SK-N-SH (cell line): ENCODE results near the gene SHISAL1. TPM values are rescaled to one million over a fixed set of nuclear protein-coding genes. Genes with fewer than 3 reads are reported as not detected.

Source experiments
- CTCF ChIA-PET: fragments of 300-600, 350-600 bp; formaldehyde crosslinking; extraction: SDS; loops from one replicate; lab custom pipeline; 2021; lab: Yijun Ruan, JAX
- POLR2A ChIA-PET: fragments of 350-600 bp; sonication (Branson Sonifier 250); formaldehyde crosslinking; extraction: SDS; loops from one replicate; lab custom pipeline; 2020; ENCODE audit warnings: antibody characterized with exemption, inconsistent platforms; lab: Yijun Ruan, JAX
- DNase-seq: peaks from one replicate; pipeline ENCODE4 v3.0.0; 2012
- H2AFZ ChIP-seq: fragments of 200-600 bp; sonication (generic); 2 replicates; pipeline ENCODE4 v1.8.1; 2016; ENCODE audit warnings: antibody characterized with exemption, mild to moderate bottlenecking, low read depth
- H3F3A ChIP-seq: fragments of 200-600 bp; sonication (generic); replicated peaks from 2 replicates; pipeline ENCODE3; 2016; ENCODE audit warnings: antibody characterized with exemption, mild to moderate bottlenecking; ENCODE audit not compliant: insufficient read depth
- H3K27ac ChIP-seq, 2 experiments: fragments of 200-500 bp in 1 of 2; fragments of 200-600 bp in 1 of 2; sonication (Bioruptor generic) in 1 of 2; sonication (generic), shearing (Covaris generic) in 1 of 2; 2 replicates each; pipeline versions ENCODE4 v1.5.1 to v1.6.1; 2014 to 2016; ENCODE audit warnings: low read depth in 2 of 2, inconsistent platforms in 1 of 2, low read length in 1 of 2, mild to moderate bottlenecking in 1 of 2, mixed read lengths in 1 of 2
- H3K27me3 ChIP-seq: fragments of 200-600 bp; sonication (generic), shearing (Covaris generic); 2 replicates; pipeline ENCODE4 v1.6.1; 2016; ENCODE audit warnings: mixed run types; ENCODE audit not compliant: insufficient read depth
- H3K36me3 ChIP-seq, 2 experiments: fragments of 200-500 bp in 1 of 2; fragments of 200-600 bp in 1 of 2; sonication (Bioruptor generic) in 1 of 2; sonication (generic) in 1 of 2; replicated peaks in 1 of 2; 2 replicates each; pipeline versions ENCODE3 to v1.5.1; 2014 to 2016; ENCODE audit warnings: low read length in 1 of 2, mild to moderate bottlenecking in 1 of 2; ENCODE audit not compliant: insufficient read depth in 2 of 2, control insufficient read depth in 1 of 2
- H3K4me1 ChIP-seq, 2 experiments: fragments of 200-500 bp in 1 of 2; fragments of 200-600 bp in 1 of 2; sonication (Bioruptor generic) in 1 of 2; sonication (generic), shearing (Covaris generic) in 1 of 2; 2 replicates each; pipeline versions ENCODE4 v1.5.1 to v1.6.1; 2014 to 2016; ENCODE audit warnings: low read depth in 1 of 2, low read length in 1 of 2, mixed run types in 1 of 2; ENCODE audit not compliant: insufficient read depth in 2 of 2, control insufficient read depth in 1 of 2
- H3K4me2 ChIP-seq: fragments of 200-600 bp; sonication (generic), shearing (Covaris generic); 2 replicates; pipeline ENCODE4 v1.6.1; 2017; ENCODE audit warnings: mixed run types
- H3K4me3 ChIP-seq, 2 experiments: fragments of 200-500 bp in 1 of 2; fragments of 200-600 bp in 1 of 2; sonication (Bioruptor generic) in 1 of 2; sonication (generic), shearing (Covaris generic) in 1 of 2; 2 replicates each; pipeline versions ENCODE4 v1.5.1 to v1.8.1; 2014 to 2016; ENCODE audit warnings: low read depth in 2 of 2, inconsistent platforms in 1 of 2, low read length in 1 of 2, mild to moderate bottlenecking in 1 of 2, mixed read lengths in 1 of 2, moderate library complexity in 1 of 2
- H3K79me2 ChIP-seq: fragments of 200-600 bp; sonication (generic); 2 replicates; pipeline ENCODE4 v1.8.1; 2017; ENCODE audit warnings: mild to moderate bottlenecking; ENCODE audit not compliant: insufficient read depth
- H3K9ac ChIP-seq: fragments of 200-600 bp; sonication (generic); 2 replicates; pipeline ENCODE4 v1.6.1; 2017; ENCODE audit warnings: mixed run types
- H3K9me2 ChIP-seq: fragments of 200-600 bp; sonication (generic); 2 replicates; pipeline ENCODE4 v1.6.1; 2017; ENCODE audit warnings: mixed run types
- H3K9me3 ChIP-seq: fragments of 200-600 bp; sonication (generic); 2 replicates; pipeline ENCODE4 v1.6.1; 2017; ENCODE audit warnings: mixed run types, mild to moderate bottlenecking, moderate library complexity
- H4K20me1 ChIP-seq: fragments of 200-600 bp; sonication (generic); 2 replicates; pipeline ENCODE4 v1.6.1; 2017; ENCODE audit warnings: mild to moderate bottlenecking, mixed run types; ENCODE audit not compliant: insufficient read depth
- CHD2 ChIP-seq: fragments of 150-350 bp; IDR thresholded peaks from 2 replicates; pipeline ENCODE4 v1.6.1; 2018; ENCODE audit warnings: low read length; ENCODE audit not compliant: partially characterized antibody
- CTCF ChIP-seq: fragments of 200-600 bp; sonication (generic); IDR thresholded peaks from 2 replicates; pipeline ENCODE4 v1.6.1; 2017; ENCODE audit warnings: antibody characterized with exemption, mild to moderate bottlenecking, moderate library complexity
- FOXM1 ChIP-seq: IDR thresholded peaks from 2 replicates; pipeline ENCODE4 v1.4.0; 2012; ENCODE audit warnings: low read depth, mild to moderate bottlenecking
- JUND ChIP-seq: IDR thresholded peaks from 2 replicates; pipeline ENCODE4 v1.4.0; 2012
- MAX ChIP-seq: IDR thresholded peaks from 2 replicates; pipeline ENCODE4 v1.4.0; 2012; ENCODE audit warnings: low read depth
- MEF2A ChIP-seq: IDR thresholded peaks from 2 replicates; pipeline ENCODE4 v1.4.0; 2012; ENCODE audit warnings: low read depth, borderline replicate concordance
- MXI1 ChIP-seq: IDR thresholded peaks from 2 replicates; pipeline ENCODE4 v1.6.1; 2012; ENCODE audit warnings: mild to moderate bottlenecking, low read depth, low read length, improper control_type of control experiment
- NFIC ChIP-seq: IDR thresholded peaks from 2 replicates; pipeline ENCODE4 v1.4.0; 2012; ENCODE audit warnings: borderline replicate concordance
- NRF1 ChIP-seq: IDR thresholded peaks from 2 replicates; pipeline ENCODE4 v1.6.1; 2012; ENCODE audit warnings: low read depth, mild to moderate bottlenecking, low read length
- REST ChIP-seq: IDR thresholded peaks from 2 replicates; pipeline ENCODE4 v1.6.1; 2012; ENCODE audit warnings: mild to moderate bottlenecking, low read depth, low read length, moderate library complexity
- RFX5 ChIP-seq: IDR thresholded peaks from 2 replicates; pipeline ENCODE4 v1.6.1; 2012; ENCODE audit warnings: mild to moderate bottlenecking, improper control_type of control experiment, low read length
- SIN3A ChIP-seq: IDR thresholded peaks from 2 replicates; pipeline ENCODE4 v1.6.1; 2012; ENCODE audit warnings: low read depth, mild to moderate bottlenecking, low read length, moderate library complexity, borderline replicate concordance
- TCF12 ChIP-seq: IDR thresholded peaks from 2 replicates; pipeline ENCODE4 v1.4.0; 2012
- TEAD4 ChIP-seq: IDR thresholded peaks from 2 replicates; pipeline ENCODE4 v1.4.0; 2012; ENCODE audit warnings: mild to moderate bottlenecking, borderline replicate concordance; ENCODE audit not compliant: insufficient read depth
- USF1 ChIP-seq: IDR thresholded peaks from 2 replicates; pipeline ENCODE4 v1.4.0; 2012; ENCODE audit warnings: low read depth, borderline replicate concordance
- USF2 ChIP-seq: fragments of 150-350 bp; IDR thresholded peaks from 2 replicates; pipeline ENCODE4 v1.6.1; 2017; ENCODE audit warnings: antibody characterized with exemption, low read length, low read depth, borderline replicate concordance
- WGBS: methylation state at CpG from one replicate; pipeline ENCODE4 v1.1.6; 2017; ENCODE audit warnings: low lambda C conversion rate; 5-methylcytosine and 5-hydroxymethylcytosine counted together
- polyA plus RNA-seq, 3 experiments: library from polyadenylated mRNA; depleted of rRNA; stranded (reverse); fragments of >200 nt; gene quantifications; 2 replicates each; pipeline ENCODE4 v1.2.3, GENCODE V29; 2012

The SHISAL1 gene
- polyA plus RNA-seq, 1 of the 3 experiments (the other 2 are of a cell fraction), result 0.10 TPM

GRCh38 chr22:44271010-44271500 lies 41.7 kb downstream of the SHISAL1 start:
- Histone ChIP-seq H3K27ac (no peak overlapping the region), H3K9ac (no peak overlapping the region), H3K9me2 (no peaks in the 10 kb centered on the region), H3K4me1 (peaks cover 0 to 3% of the 10 kb centered on the region in 2 experiments; a peak in 1 of 4 replicates), H3K27me3 (no peaks in the 10 kb centered on the region), H3K36me3 (no peaks in the 10 kb centered on the region), H4K20me1 (no peaks in the 10 kb centered on the region), H3F3A (no peaks in the 10 kb centered on the region), H3K4me2 (no peak overlapping the region), H3K4me3 (no peak overlapping the region), H2AFZ (no peak overlapping the region), H3K9me3 (no peaks in the 10 kb centered on the region), H3K79me2 (no peaks in the 10 kb centered on the region)
- no peak for DNase-seq
- TF ChIP-seq TEAD4 (no peak), MAX (no peak), SIN3A (no peak), TCF12 (no peak), MEF2A (no peak), REST (no peak), FOXM1 (no peak), CTCF (no peak), USF1 (no peak)
- ChIA-PET POLR2A (no interaction called here), CTCF (no interaction called here)

GRCh38 chr22:44270556-44270880 lies 42.2 kb downstream of the SHISAL1 start:
- no peak overlapping the region for H3K9ac ChIP-seq
- H3K27ac ChIP-seq, result no peak overlapping the region
- H3K9me3 ChIP-seq, result no peaks in the 10 kb centered on the region
- peaks cover 0 to 3% of the 10 kb centered on the region in 2 experiments; a peak in 1 of 4 replicates for H3K4me1 ChIP-seq
- no peak overlapping the region for H3K4me2 ChIP-seq
- WGBS, result 54% methylated on average over 3 of the region's 9 CpGs
- no peaks in the 10 kb centered on the region for H3K79me2 ChIP-seq
- ChIA-PET POLR2A (no interaction called here), CTCF (no interaction called here)
- no peak overlapping the region for H2AFZ ChIP-seq
- TF ChIP-seq TCF12 (no peak), USF2 (no peak), USF1 (no peak), RFX5 (no peak), JUND (no peak), MXI1 (no peak), CHD2 (no peak), NFIC (no peak), NRF1 (no peak)
- H3K9me2 ChIP-seq, result no peaks in the 10 kb centered on the region
- no peaks in the 10 kb centered on the region for H3K36me3 ChIP-seq
- no peaks in the 10 kb centered on the region for H4K20me1 ChIP-seq
- H3K4me3 ChIP-seq, result no peak overlapping the region
- H3K27me3 ChIP-seq, result no peaks in the 10 kb centered on the region
- H3F3A ChIP-seq, result no peaks in the 10 kb centered on the region
- DNase-seq, result no peak
